ELF-1 (cell line): ENCODE data around the gene TENM3.

Experiments
- DNase-seq: peaks from one replicate; pipeline ENCODE4 v3.0.0-alpha.2; 2016; ENCODE audit warnings: low read depth, low spot score

The TENM3 gene

DNA sequence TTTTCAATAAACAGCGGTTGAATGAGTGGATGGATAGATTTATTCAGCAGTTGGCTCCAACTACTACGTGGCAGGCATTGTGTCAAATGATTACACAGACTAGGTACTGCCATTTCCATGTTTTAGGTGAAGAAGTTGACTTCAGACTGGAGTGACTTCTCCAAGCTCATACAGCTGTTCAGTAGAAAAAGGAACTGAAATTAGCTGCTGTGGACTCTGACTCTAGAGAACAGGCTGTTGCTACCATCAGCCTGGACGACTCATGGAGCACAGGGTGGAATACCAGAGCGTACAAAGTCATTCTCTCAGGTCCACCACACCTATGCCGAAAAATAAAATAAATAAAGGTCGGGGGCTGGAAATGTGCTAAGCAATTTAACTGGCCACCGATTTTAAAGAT, 45.3 kb downstream of the TENM3 start:
- no peak for DNase-seq

DNA sequence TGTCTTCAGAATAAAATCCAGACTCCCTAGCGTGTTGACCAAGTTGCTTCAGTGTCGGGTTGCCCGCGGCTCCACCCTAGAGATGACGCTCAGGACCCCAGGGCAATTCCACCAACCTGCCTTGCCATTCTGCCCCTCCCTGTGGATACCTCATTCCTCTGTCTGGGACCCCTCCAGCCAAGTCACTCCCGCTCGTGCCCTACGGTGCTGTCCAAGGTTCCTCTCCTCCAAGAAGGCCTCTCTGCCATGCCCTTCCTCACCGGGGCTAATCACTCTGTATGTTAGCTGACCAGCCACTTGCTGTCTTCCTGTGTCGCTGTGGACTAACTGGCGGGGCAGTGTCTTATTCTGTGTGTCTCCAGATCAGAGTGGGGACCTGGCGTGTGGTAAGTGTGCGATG, 46.6 kb downstream of the TENM3 start:
- peak; percentile 72 for DNase-seq

DNA sequence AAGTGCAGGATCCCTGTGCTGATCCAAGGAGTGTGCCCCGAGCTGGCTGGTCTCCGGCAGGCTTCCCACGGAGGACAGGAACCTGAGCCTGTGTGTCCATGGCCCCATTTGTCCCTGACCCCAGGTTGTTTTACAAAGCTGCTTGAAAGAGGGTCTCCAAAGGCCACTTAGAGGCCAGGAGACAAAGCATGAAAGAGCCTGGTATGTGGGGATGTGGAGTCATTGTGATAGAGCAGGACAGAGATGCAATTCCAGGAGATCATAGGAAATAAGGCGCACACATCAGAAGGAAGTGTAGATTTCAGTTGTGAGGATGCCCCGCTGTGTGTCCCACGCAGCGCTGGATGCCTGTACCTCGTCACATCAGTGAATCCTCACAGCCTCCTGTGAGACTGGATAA, 48.0 kb downstream of the TENM3 start:
- DNase-seq: no peak

DNA sequence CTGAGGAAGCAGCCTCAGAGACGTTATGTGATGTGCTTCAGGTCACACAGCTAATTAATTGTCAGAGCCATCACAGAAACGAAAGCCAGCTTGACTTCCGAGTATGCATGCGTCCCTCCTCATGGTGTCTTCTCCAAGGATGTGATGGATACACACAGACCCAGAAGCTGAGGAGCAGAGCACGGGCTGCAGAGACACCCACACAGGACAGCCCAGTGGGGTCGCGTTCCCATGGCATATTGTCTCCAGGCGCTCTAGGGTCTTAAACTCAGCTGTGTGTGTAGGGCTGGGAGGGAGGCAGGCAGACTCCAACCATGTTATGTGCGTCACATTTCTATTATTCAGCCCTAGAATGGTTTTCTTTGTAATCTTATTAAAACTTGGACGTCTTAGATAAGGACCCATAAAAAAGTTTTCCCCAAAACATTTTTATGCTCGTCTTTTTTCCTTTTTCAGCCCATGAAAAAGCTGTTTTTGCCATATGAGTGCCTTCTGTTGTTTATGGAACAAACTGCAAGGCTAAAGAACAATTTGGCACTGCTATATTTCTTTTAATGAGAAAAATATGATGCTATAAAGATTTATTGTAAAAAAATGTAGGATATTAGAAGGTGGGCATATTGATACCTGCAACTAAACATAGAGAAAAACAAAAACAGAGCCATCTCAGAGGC, 48.5 kb downstream of the TENM3 start:
- no peak for DNase-seq

- no peak for DNase-seq
These were observed 49.4 kb downstream of the TENM3 start for GRCh38 chr4:182292612-182293011.

DNA sequence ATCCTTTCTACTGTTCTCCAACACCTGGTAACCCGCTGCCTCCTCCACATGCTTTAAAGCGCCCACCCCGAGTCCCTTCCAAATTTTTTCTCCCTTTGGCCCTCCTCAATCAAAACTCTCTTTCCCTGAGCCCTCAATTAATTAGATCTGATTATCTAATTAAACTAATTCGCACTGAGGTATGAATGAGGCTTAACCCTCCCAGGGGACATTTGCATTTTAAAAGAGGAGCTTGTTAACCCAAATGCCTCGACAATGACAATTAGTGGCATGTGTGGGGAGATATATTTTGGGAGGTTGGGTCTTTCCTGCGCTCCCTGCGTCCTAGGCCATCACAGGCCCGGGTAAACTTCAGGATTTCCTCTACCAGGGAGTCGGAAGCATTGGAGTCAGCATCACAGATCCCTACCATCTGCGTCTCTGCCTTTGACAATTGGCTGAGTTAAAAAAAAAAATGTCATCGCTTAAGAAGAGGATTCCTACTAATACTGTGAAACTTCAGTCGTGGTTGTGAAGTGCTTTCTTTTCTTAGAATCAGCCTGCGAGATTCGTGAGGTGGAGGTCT, 50.6 kb downstream of the TENM3 start:
- peak; percentile 18 for DNase-seq

DNA sequence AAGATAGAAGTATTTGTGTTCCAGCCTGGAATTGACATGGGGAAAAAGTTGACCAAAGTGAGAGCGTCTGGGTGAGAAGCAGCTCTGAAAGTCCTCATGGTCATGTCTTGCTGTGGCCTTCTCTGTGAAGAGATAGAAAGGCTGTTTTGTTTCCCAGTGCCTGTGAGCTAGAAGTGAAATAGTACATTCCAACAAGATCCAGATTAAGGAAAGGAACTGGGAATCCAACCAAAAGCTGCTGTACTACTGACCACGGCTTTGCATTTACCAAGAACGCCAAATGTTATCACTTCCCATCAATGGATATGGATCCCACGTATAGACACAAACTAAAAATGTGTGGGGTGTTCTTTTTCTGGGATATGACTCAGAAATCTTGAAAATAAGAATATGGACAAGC, 51.2 kb downstream of the TENM3 start:
- DNase-seq: no peak

- DNase-seq: peak; percentile 20
These were observed 54.5 kb downstream of the TENM3 start for GRCh38 chr4:182297659-182298058.

GRCh38 chr4:182301736-182302135, 58.5 kb downstream of the TENM3 start:
- DNase-seq: no peak

- DNase-seq: no peak
These were observed 60.6 kb downstream of the TENM3 start for GRCh38 chr4:182303847-182304246.

DNA sequence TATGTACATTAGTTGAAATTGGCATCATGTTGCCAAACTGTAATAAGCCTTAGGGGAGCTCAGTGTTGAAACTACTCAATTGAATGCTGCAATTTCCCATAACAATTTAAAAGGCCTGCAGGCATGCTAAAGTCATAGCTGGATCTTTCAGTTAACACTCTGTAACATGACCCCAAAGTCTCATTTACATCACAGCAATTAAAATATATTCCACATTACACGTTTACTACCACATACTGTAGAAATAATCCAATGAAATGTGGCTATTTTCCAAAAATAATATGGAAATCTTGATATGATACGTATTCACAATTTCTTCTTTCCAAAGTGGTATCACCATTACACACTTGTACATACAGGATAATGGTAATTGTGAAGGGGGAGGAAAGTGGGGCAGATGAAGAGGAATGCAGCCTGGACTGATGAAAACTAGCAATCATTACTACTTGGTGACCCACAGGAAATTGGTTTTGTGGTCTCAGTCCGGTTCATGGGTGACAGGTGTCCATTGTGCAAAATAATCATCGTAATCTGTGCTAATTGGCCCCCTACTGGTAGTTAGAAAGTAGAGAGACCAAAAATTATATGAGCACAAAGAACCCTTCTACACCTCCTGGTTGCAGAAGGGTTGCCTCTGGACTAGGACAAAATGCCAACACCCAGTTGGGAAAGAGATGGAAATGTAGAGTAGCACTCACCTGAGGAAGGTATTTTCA, 63.7 kb downstream of the TENM3 start:
- no peak for DNase-seq

DNA sequence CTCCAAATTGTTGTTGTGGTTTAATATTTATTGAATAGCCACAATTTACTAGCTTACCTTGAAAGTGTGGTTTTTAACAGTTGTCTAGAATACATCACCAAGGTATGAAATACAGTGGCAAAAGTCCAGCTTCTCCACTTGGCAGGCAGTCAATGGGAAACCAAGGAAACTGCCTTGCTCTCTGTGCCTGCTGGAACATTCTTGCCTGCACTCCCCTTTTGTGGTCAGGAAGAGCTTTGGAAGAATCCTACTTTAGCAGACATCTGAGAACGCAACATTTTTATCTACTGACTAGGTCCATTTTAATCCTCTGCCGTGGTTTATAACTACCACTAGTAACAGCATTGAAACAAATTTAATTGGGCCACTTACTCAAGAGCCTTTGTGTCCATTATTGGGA, 64.5 kb downstream of the TENM3 start:
- DNase-seq: no peak

GRCh38 chr4:182309877-182310276, 66.7 kb downstream of the TENM3 start:
- DNase-seq: no peak

DNA sequence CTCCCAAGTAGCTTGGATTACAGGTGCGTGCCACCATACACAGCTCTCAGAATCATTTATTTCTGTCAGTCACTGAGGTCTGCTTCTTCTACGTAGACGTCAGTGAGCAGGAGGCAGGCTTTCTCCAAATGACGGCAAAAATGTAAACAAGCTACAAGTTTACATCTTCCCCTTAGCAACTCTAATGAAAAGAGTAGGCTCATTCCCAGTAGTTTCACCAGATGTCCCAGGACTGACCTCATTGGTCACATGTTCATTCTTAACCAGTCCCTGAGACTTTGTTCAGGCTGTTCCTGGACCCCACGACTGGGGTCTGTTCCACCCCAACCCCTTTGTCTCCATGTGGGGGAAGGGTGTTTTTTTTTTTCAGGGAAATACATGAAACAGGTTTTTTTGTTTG, 67.1 kb downstream of the TENM3 start:
- no peak for DNase-seq

- DNase-seq: no peak
These were observed 67.8 kb downstream of the TENM3 start for GRCh38 chr4:182310962-182311361.

DNA sequence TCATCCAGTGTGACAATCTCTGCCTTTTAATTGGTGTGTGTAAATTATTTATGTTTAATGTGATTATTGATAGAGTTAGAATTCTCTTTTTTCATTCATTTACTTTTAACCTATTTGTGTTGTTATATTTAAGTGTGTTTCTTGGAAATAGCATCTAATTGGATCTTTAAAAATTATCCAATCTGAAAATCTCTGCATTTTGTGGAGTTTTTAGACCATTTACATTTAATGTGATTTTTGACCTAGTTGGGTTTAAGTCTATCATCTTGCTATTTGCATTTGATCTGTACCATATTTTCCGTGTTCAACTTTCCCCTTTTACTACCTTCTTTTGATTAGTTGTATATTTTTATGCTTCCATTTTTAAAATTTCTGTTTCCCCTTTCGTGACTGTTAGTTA, 71.3 kb downstream of the TENM3 start:
- DNase-seq: no peak

- no peak for DNase-seq
These were observed 75.1 kb downstream of the TENM3 start for GRCh38 chr4:182318256-182318655.

DNA sequence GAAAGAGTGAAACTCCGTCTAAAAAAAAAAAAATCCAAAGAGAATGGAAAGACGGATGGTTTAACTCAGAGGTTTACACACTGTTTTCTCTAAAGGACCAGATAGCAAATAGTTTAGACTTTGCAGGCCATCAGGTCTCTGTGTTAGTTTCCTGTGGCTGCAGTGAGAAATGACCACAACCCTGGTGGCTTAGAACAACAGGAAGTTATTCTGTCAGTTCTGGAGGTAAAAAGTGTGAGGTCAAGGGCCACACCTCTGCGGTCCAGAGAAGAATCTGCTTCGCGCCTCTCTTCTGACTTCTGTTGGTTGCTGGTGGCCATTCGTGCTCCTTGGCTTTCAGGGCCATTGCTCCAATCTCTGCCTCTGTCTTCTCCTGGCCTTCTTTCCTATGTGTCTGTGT, 76.9 kb downstream of the TENM3 start:
- no peak for DNase-seq

- DNase-seq: no peak
These were observed 77.4 kb downstream of the TENM3 start for GRCh38 chr4:182320580-182320979.

GRCh38 chr4:182324282-182324681, 81.1 kb downstream of the TENM3 start:
- no peak for DNase-seq

GRCh38 chr4:182325397-182325796, 82.2 kb downstream of the TENM3 start:
- DNase-seq: no peak

DNA sequence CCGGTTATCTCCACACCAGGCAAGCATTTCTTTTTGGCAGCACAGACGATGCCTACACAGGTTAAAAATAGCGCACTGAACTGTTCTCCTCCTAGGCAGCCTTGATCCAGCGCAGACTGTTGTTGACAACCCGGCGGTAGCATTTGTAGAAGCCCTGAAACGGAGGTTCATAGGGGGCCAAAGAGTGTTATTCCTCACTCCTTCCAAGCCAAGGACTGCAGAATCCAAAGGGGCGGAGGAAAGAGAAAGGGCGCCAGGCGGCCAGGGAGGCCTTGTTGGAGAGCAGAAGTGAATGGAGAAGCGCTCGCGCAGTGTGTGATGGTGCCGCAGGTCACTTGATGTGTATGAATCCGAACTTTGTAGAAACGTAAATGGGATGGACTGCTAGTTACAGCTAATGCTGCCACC, 82.7 kb downstream of the TENM3 start:
- no peak for DNase-seq

DNA sequence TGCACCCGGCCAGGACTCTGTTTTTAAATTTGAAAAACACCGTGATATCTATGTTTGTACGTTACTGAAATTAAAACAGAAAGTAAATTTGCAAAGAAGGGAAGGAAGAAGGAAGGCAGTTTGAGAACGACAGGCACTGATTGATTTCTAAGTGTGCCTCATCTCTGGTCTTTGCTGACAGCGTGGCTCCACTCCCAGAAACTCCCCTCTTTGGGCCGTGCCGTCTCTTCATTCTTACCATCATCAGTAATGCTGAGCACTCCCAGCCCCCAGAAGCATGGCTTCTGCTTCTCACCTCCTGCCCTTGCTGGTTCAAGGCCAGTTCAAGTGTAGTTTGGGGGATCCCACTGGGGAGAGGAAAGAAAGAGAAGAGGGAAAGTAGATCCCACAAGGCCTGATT, 85.3 kb downstream of the TENM3 start:
- no peak for DNase-seq
